Activated naive CD4-positive, alpha-beta T cell treated with anti-CD3 and anti-CD28 coated beads, Interleukin-2, amount 10 ng/mL, durations not matched to agents 5 hours and 36 hours (primary cell): ENCODE results near the gene PRG2. TPM values are rescaled to one million over a fixed set of nuclear protein-coding genes. Genes with fewer than 3 reads are reported as not detected.

Experiments used
- total RNA-seq, 2 experiments: library from RNA; stranded (reverse); gene quantifications; one replicate each; pipeline ENCODE4 v1.2.3, GENCODE V29; 2021

Gene PRG2
- under 1 TPM; 0.30 to 0.31 TPM for total RNA-seq

GRCh38 chr11:57390535-57390934 is at the start of gene PRG2:
TSS of gene PRG2 (minus strand) at chr11:57390650. CDS start at chr11:57389944, 706 bp downstream.

GRCh38 chr11:57426929-57427726 is 36.7 kb upstream of the PRG2 start, which contains the start of gene SLC43A3:
TSS of gene SLC43A3 (minus strand) at chr11:57427121. CDS start at chr11:57426172, 949 bp downstream.

GRCh38 chr11:57380975-57381374 is 9.5 kb downstream of the PRG2 start, which contains the start of gene PRG3:
TSS of gene PRG3 (minus strand) at chr11:57381150. CDS start at chr11:57380708, 442 bp downstream.

GRCh38 chr11:57338142-57338541 is 52.3 kb downstream of the PRG2 start, which contains the start of gene P2RX3:
TSS of gene P2RX3 (plus strand) at chr11:57338352. CDS start at chr11:57338551, 199 bp downstream.

Other genes starting within 250 kb of the PRG2 start
- not detected for gene LRRC55, start 208.7 kb downstream of the PRG2 start, total RNA-seq
- not detected for gene APLNR, start 153.4 kb downstream of the PRG2 start, total RNA-seq
- 10 to 100 TPM; 11.6 to 13.5 TPM for gene TNKS1BP1, start 65.7 kb downstream of the PRG2 start, total RNA-seq
- 100 to 1,000 TPM; 122 to 125 TPM for gene SSRP1, start 54.8 kb downstream of the PRG2 start, total RNA-seq
- not detected for gene P2RX3, start 52.3 kb downstream of the PRG2 start, total RNA-seq
- not detected for gene PRG3, start 9.5 kb downstream of the PRG2 start, total RNA-seq
- 10 to 100 TPM; 70.4 to 77.6 TPM for gene SLC43A3, start 36.5 kb upstream of the PRG2 start, total RNA-seq
- under 1 TPM; 0.30 to 0.60 TPM for gene RTN4RL2, start 69.9 kb upstream of the PRG2 start, total RNA-seq
- 10 to 100 TPM; 29.8 to 31.1 TPM for gene SLC43A1, start 125.1 kb upstream of the PRG2 start, total RNA-seq
- gene TIMM10, start 140.1 kb upstream of the PRG2 start, total RNA-seq = 10 to 100 TPM; 58.0 to 62.5 TPM
- gene SMTNL1, start 146.9 kb upstream of the PRG2 start, total RNA-seq = not detected
- gene UBE2L6, start 177.0 kb upstream of the PRG2 start, total RNA-seq = 100 to 1,000 TPM; 199 to 202 TPM
- gene SERPING1, start 207.0 kb upstream of the PRG2 start, total RNA-seq = not detected